ENCODE results near the gene SPON1.
"Not testable (repeated sequence)": the region's sequence is repeated elsewhere in the genome, so short reads cannot be mapped to it uniquely, and the experiment has no call there.

SPON1 gene

DNA sequence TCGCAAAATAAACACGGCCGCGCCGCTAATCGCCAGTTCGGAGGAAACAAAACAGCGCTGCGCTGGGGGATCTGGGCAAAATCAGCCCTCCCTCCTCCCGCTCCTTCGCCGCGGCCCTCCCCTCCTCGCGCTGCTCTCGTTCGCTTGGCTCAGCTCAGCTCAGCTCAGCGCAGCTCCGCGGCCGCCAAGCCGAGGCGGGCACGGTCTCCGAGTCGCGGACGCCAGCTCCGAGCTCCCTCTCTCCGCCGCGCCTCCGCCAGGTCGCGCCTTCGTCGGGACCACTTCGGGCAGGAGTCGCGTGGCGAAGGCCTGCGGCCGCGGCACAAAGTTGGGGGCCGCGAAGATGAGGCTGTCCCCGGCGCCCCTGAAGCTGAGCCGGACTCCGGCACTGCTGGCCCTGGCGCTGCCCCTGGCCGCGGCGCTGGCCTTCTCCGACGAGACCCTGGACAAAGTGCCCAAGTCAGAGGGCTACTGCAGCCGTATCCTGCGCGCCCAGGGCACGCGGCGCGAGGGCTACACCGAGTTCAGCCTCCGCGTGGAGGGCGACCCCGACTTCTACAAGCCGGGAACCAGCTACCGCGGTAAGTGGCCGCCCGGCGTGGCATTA, at the start of gene SPON1:
Gene SPON1 (plus strand): TSS at position 162 of the 607 bp plus-strand sequence. CDS start 182 bp downstream, at position 344.
- DNase-seq, result peak; percentile 82

DNA sequence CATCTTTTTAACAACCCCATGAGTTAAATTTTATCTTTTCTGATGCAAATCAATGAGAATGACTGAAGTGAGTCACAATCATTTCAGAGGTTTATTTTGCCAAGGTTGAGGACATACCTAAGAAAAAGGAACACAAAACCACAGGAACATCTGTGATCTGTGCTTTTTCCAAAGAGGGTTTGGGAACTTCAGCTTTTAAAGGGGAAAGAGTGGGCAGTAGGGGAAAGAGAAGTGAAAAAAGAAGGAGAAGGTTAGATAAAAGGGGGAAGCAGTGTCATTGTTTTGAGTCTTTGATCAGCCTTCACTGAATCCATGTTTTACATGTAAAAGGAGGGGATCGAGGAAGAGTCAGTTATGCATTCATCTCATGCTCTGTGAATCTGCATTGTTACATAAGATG, 45.3 kb upstream of the SPON1 start:
- no peak for DNase-seq

DNA sequence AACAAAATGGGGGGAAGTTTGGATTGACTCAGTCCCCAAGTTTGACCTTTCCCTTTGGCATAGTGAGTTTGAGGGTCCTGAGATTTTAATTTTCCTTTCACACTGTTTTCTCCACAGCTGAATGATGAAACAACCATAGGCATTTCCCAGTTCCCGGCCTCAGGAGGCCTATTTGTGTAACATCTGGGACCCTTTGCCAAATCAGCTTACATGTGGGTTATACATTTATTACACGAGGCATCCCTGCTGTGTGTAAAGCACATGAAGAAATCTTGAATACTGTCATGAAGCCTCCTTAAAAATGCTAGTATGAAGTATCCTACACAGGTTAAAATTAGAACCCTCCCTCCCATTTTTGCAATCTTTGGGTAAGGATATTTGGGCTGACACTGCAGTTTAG, 44.6 kb upstream of the SPON1 start:
- DNase-seq, result no peak

DNA sequence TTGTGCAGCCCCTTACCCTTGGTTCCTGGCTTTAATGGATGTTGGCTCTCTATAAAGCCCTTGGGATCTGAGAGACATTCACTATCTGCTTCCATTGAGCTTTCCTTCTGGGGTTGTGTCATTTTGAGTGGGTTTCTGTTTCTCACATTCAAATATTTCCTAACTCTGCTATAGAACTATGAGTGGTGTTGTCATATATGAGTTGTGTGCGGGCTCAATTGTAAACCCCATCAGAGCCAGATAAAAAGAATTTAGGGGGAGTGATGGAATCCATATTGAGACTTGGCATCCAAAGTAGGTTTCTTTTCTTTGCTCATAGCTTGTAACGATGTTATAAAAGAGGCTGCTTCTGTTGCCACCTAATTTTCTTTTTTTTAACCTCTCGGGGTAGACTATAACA, 41.8 kb upstream of the SPON1 start:
- no peak for DNase-seq

DNA sequence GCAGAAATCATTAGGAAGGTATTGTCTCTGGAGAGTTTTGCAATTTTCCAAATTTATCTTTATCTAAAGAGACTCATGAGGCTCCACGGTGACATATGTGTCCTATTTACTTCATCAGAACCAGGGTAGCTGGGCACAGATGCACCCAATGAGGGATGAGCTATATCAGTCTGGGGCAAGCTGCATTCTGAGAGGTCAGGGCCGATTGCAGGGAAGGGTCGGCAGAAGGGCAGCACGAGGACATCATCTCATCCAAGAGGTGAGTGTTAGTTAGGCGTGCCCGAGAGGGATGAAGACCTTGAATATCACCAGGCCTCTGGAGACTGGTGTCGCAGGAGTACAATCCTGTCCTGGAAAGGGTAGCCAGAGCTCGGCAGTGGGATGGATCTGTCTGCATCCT, 41.0 kb upstream of the SPON1 start:
- DNase-seq, result no peak

DNA sequence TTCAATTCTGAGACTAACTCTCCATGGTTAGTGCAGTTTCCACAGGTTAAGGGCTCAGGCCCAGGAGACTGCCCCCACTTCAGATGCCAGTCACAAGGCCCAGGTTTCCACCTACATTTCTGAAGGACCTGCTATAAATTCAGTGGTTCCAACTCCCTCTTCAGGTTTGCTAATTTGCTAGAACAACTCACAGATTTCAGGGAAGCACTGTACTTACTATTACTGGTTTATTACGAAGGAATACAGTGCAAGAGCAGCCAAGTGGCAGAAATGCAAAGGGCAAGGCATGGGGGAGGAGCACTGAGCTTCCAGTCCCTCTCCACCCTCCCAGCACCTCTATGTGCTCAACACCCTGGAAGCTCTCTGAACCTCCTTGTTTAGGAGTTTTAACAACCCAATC, 39.3 kb upstream of the SPON1 start:
- DNase-seq, result no peak

DNA sequence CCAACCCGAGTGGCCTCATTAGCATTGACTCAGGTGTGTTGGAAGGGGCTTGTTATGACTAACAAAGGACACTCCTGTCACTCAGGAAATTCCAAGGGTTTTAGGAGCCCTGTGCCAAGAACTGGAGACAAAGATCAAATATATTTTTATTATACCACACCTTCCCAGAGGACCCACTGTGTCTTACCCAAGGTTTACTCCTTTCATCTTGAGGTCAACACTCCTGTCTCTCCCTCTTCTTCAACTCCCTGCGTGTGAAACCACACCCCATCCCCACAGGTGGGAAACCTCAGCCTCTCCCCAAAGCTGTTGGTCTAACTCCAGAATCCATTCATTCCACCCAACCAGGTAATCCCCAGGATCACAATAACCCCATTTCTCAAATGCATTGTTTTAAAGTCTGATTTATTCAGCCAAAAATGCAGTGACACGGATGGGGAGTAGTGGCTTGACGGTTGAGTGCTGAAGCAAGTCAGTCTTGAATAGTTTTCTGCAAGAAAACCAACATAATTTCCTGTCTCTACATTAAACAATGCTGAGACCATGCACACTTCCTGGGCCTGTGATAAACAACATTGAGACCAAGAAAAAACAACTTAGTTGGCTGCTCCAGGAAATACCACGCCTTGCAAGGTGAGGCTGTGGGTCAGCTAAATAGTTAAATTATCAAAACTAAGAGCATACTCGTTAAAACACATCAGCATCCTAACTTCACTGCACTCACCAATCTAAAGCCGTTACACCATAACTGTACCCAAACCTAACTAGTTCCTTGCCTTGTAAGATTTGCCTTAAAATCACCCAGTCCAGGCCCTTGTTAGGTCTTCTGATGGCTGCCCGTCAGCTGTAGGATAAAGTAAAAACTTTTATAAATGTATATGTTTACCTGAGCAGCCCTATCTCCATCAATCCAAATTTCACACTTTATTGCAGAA, 38.5 kb upstream of the SPON1 start:
- no peak for DNase-seq

DNA sequence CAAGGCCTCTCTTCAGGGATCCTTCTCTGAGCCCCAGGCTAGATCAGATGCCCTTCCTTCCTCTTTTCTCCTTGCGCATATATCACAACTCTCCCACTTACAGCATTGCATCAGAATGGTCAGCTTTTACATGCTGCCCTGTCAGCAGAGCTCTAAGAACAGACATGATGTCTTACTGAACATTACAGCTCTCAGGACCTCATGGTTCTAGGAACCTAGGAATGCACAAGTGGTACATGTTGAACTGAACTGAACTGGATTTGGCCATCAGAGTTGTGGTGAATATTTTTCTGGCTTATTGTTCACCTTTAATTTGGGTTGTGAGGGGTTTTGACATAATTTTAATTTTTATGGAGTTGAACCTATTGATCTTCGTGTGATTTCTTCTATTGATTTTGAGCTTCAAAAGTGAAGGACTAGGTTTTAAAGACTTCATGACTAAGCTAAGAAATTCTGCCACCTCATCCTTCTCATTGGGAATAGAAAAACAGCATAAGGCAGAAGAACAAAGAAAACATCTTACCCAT, 37.7 kb upstream of the SPON1 start:
- DNase-seq, result no peak

DNA sequence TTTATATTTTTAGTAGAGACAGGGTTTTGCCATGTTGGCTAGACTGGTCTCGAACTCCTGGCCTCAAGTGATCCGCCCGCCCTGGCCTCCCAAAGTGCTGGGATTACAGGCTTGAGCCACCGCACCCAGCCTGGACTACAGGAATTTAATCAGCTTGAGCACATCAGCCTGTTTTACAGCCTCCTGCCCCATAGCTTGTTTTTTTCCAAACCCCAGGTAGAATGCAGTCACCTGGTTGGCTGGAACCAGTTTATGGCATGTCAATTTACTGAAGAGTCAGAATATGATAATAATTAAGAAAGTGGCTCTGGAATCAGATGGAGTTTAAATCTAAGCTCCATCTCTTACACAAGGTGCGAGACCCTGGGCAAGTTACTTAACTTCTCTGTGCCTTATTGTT, 36.2 kb upstream of the SPON1 start:
- DNase-seq, result not testable (repeated sequence)

DNA sequence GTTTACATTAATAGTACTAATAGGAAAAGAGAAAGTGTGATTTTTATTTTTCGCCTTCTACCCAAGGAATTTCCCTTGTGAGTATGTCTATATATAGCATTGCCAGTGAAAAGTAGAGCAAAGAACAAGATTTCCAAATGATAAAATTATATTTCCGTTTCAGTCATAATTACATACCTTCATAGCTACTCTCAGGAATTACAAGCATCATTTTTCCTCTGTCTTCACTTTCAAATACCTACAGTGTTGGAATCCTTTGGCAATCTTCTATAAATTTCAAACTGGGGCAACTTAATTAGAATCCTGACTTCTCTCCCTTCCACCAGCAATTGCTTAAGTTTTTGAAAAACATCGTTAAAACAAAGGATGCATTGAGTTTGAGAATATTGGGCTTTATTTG, 35.5 kb upstream of the SPON1 start:
- DNase-seq, result no peak

DNA sequence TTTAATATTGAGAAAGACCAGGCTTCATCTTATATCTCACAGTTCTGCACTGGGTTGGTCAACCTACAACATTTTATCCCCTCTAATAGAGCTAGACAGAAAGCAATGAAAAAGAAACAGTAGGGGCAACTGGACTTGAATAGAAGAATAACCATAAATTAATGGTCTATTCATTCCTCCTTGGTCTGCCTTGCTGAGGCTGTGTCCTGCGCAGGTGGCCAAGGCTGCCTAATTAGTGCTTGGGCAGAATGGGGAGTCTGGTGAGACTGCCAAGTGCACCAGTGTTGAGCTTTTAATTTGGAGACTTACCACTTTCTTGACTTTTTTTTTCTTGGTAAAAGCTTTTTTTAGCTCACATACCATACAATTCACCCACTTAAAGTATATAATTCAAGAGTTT, 35.0 kb upstream of the SPON1 start:
- no peak for DNase-seq

DNA sequence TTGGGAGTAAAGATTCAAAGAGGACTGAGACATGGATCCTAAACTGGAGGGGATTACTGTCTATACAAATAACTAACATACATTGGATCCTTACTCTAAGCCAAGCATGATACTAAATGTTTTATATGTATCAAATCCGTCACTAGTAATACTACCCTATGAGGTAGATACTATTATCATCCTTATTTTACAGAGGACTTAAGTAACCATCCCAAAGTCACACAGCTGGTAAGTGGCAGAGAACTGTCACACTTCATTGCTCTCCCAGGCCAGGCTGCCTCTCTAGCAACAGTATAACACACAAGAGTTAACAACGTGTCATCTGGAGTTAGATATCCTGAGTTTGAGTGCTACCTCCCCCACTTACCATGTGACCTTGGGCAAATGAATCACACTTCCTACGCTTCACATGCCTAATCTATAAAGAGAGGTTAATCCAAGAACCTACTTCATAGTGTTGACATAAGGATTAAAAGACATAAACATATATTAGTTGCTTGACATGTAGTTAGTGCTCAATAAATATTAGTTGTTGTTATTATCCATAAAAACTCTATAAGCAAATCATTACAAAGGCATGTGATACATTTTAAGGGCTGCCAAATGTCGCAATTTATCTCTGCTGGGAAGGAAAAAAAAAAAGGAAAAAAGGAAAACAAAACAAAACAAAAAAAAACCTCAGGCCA, 33.8 kb upstream of the SPON1 start:
- DNase-seq, result no peak

DNA sequence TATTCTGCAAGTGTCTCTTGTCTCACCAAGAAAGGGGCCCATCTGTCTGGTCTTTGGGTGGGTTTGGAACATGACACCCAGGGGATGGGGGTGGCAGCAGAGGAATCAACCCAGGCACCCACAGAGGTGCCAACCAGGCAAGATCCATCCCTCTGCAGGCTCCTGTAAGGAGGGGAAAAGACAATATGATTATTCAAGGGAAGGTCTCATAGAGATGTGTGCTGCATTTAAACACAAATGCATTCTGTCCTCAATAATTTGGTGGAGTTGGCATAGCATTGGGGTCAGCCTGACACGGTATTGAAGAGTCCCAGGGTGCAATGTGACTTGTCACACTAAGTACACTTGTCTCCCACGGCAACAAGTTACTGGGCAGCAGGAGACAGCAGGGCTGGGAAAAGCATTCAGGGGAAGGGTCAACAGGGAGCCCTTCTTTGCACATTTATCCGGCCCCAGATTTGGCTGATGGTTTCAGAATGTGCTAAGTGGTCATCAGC, 33.1 kb upstream of the SPON1 start:
- DNase-seq, result no peak

DNA sequence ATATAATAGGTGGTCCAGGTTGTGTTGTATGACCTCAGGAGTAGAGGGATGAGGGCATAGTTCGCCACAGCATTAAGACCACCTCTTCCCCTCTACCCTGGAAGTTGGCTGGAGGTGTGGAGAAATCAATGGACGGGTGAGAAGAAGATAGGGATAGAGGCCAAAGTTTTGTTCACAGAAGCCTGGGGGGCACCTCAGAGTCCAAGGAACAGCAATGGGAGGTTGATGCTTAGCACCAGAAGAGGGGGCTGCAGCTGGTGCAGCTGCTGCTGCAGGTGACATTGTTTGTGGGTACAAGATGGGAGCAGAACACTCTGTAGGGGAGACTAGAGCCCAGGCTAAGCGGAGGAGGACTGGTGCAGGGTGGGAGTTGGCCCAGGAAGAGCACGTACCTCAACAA, 31.2 kb upstream of the SPON1 start:
- no peak for DNase-seq

DNA sequence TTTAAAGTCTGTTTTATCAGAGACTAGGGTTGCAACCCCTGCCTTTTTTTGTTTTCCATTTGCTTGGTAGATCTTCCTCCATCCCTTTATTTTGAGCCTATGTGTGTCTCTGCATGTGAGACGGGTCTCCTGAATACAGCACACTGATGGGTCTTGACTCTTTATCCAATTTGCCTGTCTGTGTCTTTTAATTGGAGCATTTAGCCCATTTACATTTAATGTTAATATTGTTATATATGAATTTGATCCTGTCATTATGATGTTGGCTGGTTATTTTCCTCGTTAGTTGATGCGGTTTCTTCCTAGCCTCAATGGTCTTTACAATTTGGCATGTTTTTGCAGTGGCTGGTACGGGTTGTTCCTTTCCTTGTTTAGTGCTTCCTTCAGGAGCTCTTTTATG, 25.4 kb upstream of the SPON1 start:
- not testable (repeated sequence) for DNase-seq

DNA sequence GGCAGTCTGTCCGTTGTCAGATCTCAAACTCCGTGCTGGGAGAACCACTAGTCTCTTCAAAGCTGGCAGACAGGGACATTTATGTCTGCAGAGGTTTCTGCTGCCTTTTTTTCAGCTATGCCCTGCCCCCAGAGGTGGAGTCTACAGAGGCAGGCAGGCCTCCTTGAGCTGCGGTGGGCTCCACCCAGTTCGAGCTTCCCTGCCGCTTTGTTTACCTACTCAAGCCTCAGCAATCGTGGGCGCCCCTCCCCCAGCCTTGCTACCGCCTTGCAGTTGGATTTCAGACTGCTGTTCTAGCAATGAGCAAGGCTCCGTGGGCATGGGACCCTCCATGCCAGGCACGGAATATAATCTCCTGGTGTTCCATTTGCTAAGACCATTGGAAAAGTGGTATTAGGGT, 23.7 kb upstream of the SPON1 start:
- DNase-seq, result not testable (repeated sequence)

DNA sequence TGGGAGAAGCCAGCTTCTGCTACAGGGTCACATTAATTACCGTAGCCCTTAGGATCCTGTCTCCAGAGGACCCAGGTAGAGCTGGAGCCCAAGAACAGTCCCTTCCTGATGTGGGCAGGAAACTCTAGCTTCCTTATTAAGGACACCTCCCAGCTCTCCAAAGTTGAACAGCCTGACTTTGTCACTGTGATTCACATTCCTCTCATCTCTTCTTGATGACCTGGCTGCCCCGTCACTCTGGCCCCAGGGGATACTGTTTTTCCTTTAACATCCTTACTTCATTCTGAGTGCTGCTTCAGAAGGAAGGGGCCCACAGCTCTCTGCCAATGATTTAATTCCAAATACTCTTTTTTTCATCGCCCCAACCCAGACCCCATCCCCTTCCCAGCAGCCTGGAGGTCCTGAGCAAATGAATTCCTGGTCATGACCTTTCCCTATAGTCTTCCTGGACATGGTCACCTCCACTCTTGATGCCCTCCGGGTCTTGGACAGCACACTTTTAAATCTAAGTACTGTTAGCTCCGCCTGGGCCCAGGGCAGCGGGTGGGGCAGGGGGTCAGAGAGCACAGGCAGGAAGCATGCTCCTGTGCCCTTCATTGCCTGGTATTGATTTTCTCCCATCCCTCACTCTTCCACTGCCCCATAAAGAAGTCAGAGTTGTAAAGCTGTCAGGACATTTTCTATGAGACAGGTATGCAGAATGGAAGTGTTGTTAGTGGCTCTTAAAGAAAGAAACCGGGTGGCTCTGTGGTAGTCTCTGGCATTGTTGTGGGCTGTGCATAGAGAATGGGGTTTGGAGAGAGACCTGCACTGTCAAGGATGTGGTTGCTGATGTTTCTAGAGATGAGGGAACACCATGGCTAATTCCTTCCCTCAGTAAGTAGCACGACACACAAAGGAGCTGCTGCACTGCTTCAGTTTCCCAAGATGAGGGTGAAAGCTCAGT, 22.3 kb upstream of the SPON1 start:
- no peak for DNase-seq

DNA sequence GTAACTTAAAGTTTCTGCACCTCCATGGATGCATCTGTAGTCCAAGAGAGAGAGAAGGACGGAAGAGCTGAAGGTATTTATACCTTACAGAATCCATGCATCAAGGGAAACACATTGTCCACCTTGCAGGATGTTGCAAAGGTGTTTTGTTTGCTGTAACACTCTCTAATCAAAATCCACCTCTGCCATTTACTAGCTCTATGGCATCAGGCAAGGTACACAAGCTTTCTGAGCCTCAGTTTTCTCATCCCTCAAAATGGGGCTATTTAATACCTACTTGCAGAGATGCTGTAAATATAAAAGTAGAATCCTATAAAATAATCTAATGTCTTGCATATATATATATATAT, 21.6 kb upstream of the SPON1 start:
- no peak for DNase-seq

DNA sequence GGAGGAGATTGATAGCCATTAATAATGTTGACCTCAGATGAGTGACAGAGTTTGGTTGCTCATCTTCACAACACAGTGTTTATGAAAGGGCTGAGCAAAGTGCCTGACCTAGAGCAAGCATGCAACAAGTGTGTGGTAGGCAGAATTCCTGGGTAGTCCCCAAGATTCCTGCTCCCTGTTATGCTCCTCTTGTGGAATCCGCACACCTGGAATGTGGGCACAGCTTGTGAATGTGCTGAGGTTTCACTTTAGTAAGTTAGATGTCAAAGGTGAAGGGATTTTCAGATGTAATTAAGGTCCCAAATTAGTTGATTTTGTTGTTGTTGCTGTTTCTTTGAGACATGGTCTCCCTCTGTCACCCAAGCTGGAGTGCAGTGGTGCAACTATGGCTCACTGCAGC, 20.7 kb upstream of the SPON1 start:
- no peak for DNase-seq

DNA sequence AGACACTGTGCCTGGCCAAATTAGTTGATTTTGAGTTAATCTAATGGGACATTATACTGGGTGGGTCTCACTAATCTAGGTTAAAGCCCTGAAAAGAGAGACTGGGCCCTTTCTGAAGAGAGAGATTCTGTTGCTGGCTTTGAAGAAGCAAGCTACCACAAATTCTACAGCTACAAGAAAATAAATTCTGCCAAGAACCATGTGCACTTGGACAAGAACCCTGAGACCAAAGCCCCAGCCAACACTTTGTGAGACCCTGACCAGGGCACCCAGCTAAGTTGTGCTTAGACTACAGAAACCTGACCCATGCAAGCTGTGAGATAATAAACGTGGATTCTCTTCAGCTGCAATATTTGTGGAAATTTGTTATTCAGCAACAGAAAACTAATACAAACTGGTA, 20.1 kb upstream of the SPON1 start:
- no peak for DNase-seq

DNA sequence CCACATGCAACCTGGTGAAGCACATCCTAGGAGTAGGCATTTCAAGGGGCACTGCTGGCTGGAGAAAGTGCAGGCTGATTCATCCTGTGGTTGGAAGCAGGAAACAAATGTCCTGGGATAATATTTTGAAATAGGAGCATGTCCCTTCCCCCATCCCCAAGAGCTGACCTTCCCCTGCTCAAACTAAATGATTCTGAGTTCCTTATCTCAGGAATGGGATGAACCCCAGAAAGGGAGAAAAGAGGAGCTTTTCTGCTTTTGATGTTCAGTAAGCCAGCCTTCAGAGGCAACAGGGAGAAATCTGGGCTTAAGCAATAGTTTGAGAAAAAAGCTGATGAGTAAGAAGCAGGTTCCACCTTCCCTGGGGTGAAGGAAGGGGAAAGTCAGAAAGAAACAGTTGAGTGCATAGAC, 19.5 kb upstream of the SPON1 start:
- DNase-seq, result no peak

DNA sequence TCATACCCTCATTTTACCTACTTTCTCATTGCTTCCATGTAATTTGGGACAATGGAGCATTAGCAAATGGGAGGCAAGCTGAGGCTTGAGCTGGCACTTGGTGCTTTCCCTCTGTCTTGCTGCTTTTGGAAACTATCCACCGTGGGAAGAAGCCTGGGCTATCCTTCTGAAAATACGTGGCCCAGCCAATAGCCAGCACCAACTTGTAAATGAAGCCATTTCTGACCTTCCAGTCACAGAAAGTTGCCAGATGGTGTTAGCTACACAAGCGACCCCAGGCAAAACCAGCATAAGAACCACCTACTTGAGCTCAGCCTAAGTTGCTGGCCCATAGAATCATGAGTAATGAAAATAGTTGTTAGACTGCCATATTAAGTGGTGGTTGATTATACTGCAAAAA, 18.5 kb upstream of the SPON1 start:
- no peak for DNase-seq

All from NCI-H1105 treated with DMSO at 0.1 percent for 48 hours (cell line).